Ecto neural progenitor cell (in vitro differentiated cells): ENCODE measurements around the gene TBC1D2.
"Not testable (repeated sequence)": the region's sequence is repeated elsewhere in the genome, so short reads cannot be mapped to it uniquely, and the experiment has no call there.

Experiments used
- DNase-seq: peaks from one replicate; pipeline ENCODE4 v3.0.0-alpha.2; 2018; ENCODE audit warnings: low spot score

Gene TBC1D2

DNA sequence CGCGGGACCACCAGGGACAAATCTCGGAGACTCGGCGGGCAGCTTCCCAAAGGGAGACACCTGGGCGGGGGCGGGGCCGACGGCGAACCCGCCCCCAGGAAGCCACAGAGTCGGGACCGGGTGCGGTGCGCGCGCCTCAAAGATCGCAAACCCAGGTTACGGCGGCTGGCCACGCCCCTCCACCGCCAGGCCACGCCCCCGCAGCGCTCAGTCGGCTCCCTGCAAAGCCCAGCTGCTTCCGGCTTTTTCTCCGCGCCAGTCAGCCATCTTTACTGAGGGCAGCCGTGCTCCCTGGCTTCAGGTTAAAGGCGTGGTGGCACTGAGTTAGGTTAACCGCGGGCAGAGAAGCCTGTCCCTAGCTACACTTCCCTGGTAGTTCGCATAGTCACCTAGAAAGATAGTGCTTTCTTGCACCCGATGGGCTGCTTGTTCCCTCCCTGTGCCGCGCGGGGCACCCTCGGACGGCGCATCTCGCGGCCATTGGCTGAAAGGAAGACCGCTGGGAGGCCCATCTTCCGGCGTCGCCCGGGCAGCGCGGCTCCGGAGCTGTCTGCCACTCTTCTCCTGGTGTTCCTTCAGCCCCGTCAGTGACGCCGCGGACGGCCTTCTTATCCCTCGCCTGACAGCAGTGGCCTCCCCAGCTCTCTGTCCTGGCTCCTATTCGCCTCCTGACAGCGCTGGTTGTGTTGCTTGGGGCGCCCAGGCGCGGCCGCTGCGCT lies at the start of gene TBC1D2:
Gene TBC1D2 (minus strand): TSS at position 72 of the 719 bp plus-strand sequence. CDS start 108 bp downstream, outside the sequence.
- DNase-seq = peak; percentile 97

DNA sequence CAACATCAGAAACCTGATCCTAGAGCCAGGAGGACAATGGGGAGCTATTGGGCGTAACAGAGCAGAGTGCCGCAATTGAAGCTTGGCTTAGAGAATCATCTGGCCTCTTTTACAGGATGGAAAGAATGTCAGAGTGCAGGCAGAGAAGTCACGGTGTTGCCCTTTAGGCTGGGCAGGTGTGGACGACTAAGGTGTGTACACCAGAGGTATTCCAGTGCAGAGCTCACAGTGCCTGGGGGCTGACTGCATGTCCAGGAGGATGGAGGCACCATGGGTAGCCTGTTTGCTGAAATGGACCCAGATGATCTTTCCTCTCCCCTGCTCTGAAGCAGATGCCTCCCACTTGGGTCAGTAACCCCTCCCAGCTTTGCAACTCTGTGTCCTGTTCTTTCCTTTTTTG lies 48.9 kb upstream of the TBC1D2 start:
- no peak for DNase-seq

- no peak for DNase-seq
Measured at GRCh38 chr9:98303633-98304125, 48.2 kb upstream of the TBC1D2 start.

DNA sequence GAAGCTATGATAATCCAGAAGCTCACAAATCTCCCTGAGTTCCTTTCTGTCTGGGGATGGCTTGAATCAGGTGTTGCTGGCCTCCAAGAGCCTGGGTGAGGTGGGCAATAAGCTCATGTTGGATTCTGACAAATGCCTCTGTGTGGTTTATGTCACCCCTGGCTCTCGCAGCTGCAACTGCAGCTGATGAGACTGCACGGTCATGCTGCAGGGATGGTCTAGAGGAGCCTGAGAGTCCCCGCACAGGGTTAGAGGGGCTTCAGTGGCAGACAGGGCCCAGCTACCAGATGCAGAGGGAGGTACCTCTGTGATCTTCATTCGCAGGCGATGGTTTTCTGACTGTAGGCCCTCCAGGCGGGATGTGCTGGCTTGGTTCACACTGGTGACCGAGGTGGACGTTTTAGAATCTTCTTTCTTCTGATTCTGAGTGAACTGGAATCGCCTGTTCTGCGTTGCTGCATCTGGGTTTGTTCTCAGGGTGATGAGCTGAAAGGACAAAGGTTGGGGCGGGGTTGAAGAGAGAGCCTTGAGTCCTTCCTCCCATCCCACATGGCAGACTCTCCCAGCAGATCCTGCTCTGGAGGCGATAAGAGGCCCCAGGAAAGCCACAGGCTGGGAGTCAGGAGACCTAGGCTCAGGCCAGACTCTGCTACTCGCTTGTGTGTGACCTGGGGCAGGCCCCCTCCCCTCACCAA lies 47.6 kb upstream of the TBC1D2 start:
- no peak for DNase-seq

- no peak for DNase-seq
Measured at GRCh38 chr9:98302150-98302549, 46.7 kb upstream of the TBC1D2 start.

GRCh38 chr9:98300611-98301010 lies 45.2 kb upstream of the TBC1D2 start:
- DNase-seq = no peak

DNA sequence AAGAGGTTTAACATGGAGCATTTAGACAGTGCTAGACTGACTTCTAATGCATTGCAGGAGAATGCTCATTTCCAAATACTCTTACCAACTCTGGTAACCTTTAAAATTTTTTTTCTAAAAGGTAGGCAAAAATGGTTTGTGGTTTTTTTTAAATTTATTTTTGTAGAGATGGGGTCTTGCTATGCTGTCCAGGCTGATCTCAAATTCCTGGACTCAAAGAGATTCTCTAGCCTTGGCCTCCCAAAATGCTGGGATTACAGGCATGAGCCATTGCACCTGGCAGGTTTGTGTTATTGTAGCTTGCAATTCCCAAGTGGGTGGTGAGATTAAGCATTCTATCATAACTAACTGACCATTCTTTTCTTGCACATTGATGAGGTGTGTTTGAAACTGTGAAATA lies 43.0 kb upstream of the TBC1D2 start:
- DNase-seq = no peak

DNA sequence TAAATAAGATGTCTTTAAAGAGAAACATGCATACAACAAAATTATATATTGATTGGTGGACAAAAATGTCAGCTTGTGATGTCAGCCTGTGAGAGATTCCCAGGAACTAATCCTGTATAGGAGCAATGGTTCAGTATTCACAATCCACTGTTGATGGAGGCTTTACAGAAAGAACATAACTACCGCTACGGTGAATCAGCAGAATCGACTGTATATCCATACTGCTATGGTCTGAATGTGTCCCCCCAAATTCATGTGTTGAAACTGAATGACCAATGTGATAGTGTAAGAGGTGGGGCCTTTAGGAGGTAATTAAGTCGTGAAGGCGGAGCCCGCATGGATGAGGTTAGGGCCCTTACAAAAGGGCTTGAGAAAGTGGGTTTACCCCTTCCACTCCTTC lies 40.4 kb upstream of the TBC1D2 start:
- DNase-seq = no peak

DNA sequence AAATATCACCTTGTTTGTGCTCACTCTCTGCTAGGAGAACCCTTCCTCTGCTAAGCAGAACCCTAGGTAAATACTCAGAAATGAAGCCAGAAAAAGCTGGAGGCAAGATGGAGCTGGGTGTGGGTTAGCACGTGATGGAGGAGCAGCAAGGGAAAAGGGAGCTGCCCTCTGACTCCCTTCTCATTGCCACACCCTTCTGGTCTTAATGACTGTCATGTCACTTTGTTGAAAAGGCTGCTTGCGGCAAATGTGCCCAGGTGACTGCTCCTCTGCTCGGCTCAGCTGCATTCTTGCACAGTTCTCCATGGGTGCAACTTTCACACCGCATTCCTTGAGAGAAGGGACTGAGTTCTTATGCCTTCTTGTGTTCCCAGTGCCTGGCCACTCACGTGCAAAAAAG lies 36.4 kb upstream of the TBC1D2 start:
- no peak for DNase-seq

GRCh38 chr9:98290411-98290810 lies 35.0 kb upstream of the TBC1D2 start:
- no peak for DNase-seq

DNA sequence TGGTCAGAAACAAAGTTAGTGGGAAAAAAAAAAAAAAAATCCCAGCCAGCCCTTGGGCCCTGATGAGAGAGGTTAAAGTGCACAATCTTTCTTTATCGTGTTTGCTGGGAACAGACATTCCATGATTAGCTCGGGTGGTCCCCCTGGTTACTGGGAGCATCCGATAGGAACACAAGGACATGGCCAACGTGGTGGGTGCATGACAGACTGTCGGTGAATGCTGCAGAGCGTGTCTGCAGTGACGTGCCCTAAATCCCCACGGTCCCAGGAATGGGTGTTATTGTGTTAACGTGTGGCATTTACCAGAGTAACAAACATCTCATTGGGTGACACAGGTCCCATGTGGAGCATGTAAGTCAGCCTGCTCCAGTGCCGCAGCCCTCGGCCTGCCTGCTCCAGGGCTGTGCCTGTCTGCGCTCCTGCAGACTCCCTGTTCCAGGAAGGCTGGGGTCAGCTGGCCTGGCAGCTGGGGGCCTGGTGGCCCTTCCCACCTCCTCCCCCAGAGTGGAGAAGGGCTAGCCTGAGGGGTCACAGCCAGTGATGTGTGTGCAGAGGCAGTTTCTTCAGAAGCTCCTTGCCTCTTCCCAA lies 34.3 kb upstream of the TBC1D2 start:
- peak; percentile 55 for DNase-seq

DNA sequence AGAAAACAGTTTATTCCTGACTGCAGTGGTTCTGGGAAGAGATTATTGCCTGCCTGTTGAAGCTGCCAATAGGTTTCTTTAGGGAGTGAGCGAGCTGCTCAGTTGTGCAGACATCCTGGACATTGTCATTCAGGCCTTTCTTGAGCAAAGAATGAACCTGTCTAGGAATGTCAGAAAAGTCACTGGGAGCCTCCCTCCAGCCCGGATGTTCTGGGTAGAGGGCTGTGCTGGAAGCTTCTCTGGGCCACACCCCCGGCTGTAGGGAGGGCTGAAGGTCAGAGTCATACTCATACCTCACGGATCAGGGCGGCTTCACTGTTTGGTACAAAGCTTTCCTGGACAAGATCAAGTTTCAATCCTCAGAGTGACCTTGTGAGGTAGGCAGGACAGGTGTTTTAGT lies 33.4 kb upstream of the TBC1D2 start:
- DNase-seq = no peak

- no peak for DNase-seq
Measured at GRCh38 chr9:98287384-98287783, 31.9 kb upstream of the TBC1D2 start.

- no peak for DNase-seq
Measured at GRCh38 chr9:98285446-98285845, 30.0 kb upstream of the TBC1D2 start.

GRCh38 chr9:98284754-98285153 lies 29.3 kb upstream of the TBC1D2 start:
- no peak for DNase-seq

DNA sequence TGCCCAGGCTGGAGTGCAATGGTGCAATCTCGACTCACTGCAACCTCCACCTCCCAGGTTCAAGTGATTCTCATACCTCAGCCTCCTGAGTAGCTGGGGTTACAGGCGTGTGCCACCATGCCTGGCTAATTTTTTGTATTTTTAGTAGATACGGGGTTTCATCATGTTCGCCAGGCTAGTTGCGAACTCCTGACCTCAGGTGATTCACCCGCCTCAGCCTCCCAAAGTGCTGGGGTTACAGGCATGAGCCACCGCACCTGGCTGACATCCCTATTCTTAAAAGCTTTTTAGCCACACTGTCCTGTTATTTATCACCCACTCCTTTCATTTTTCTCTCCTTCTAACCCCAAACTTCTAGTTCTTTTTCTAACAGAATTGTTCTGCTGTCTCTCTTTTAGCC lies 27.7 kb upstream of the TBC1D2 start:
- not testable (repeated sequence) for DNase-seq

DNA sequence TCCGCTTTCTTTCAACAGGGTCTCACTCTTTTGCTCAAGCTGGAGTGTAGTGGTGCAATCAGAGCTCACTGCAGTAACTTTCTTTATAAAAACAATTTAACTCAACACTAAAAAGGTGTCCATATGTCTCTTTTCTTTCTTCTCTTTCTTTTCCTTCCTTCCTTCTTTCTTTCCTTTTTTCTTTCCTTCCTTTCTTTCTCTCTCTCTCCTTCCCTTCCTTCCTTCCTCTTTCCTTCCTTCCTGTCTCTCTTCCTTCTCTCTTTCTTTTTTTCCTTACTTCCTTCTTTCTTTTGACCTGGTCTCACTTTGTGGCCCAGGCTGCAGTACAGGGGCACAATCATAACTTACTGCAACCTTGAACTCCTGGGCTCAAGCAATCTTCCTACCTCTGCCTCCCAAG lies 25.8 kb upstream of the TBC1D2 start:
- no peak for DNase-seq

DNA sequence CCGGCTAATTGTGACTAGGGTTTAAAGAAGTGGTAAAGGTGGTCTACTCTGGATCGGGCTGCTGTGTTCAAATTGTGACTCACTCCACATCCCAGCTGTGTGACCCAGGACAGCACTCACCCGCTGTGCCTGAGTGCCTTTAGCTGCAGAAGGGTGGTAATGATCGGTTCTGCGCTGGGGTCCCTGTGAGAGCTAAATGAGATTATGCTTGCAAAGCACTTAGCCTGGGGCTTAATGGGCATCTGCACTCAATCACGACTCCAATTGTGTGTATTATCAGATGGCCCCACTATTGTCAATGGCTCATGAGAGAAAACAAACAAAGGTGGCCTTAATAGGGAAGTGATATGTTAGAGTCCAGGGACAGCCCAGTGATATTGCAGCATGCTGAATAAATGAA lies 25.1 kb upstream of the TBC1D2 start:
- no peak for DNase-seq

DNA sequence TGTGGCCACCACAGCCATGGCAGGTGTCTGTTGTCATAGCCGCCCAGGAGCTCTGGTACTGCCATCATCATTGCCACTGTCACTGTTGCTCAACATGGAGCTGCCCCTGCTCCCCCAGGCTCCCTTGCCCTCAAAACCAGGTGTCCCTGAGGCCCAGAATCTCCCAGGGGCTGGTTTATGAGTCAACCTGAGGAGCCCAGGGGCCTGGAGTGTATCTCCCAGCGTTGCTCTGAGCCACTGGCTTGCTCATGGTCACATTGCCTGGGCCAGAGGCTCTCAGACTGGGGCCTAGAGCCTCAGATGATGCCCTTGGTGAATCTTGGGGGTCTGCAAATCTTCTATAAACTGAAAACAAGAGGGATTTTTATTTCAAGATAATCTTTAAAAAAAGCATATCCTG lies 24.7 kb upstream of the TBC1D2 start:
- no peak for DNase-seq

DNA sequence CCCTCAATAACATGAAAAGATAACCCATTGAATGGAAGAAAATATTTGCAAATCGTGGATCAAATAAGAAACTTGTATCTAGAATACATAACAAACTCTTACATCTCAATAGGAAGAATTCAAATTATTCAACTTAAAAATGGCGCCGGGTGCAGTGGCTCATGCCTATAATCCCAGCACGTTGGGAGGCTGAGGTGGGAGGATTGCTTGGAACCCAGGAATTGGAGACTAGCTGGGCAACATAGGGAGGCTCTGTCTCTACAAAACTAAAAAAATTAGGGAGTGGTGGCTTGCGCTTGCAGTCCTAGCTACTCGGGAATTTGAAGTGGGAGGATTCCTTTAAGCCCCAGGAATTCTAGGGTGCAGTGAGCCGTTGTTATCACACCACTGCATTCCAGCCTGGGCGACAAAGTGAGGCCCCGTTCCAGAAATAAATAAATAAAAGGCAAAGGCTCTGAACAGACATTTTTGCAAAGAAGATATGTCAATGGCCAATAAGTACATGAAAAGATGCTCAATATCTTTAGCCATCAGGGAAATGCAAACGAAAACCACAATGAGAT lies 21.5 kb upstream of the TBC1D2 start:
- DNase-seq = no peak

DNA sequence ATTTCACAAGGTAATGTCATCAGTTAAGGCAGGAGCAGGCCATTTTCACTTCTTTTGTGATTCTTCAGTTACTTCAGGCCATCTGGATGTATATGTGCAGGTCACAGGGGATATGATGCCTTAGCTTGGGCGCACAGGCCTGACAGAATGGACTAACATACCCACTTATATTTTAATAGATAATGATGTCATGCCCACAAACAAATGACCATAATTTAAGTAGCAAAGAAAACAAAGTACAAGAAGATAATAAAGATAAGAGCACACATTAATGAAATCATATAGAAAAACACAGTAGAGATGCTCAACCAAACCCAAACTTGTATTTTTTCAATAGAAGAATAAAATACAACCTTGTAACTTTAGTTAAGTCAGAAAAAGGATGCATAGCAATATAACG lies 19.7 kb upstream of the TBC1D2 start:
- no peak for DNase-seq

- no peak for DNase-seq
Measured at GRCh38 chr9:98272083-98272482, 16.6 kb upstream of the TBC1D2 start.

DNA sequence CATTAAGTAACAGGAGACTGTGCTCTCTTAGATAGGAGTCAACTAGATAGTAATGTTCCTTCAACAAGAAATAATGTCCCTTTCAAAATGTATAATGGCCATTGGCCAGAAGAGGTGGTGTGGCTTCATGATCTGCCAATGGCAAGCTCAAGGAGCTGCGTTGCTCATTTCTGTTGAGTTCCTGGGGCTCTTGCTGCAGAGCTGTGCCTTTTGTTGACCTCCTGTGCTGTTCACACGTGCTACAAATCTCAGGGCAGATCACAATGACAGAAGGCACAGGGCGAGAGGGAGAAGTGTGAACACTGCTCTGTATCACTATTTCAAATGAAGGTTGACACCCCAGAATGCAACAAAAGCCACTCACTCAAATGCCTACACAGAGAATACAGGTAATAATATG lies 16.0 kb upstream of the TBC1D2 start:
- no peak for DNase-seq
